ENCODE measurements around the gene EPHB2. TPM values are rescaled to one million over a fixed set of nuclear protein-coding genes. Genes with fewer than 3 reads are reported as not detected.

Gene EPHB2
- total RNA-seq, 1 donor from 2014 or later: 10.7 TPM

- DNase-seq (ENCODE audit: low spot score): no peak
- no peak for TF ChIP-seq CTCF (IDR thresholded peaks at IDR 0.05; ENCODE audit: unreplicated experiment)
- Mint-ChIP-seq H3K27ac (ENCODE audit: unreplicated experiment) (no peak overlapping the region), H3K4me1 (ENCODE audit: unreplicated experiment) (peaks cover 3% of the 10 kb centered on the region), H3K36me3 (ENCODE audit: low read depth, unreplicated experiment) (no peaks in the 10 kb centered on the region), H3K27me3 (ENCODE audit: unreplicated experiment) (peaks cover 4% of the 10 kb centered on the region), H3K9me3 (ENCODE audit: unreplicated experiment) (no peaks in the 10 kb centered on the region), H3K4me3 (ENCODE audit: unreplicated experiment) (no peak overlapping the region)
Measured at GRCh38 chr1:22689505-22689904, 21.1 kb upstream of the EPHB2 start.

DNA sequence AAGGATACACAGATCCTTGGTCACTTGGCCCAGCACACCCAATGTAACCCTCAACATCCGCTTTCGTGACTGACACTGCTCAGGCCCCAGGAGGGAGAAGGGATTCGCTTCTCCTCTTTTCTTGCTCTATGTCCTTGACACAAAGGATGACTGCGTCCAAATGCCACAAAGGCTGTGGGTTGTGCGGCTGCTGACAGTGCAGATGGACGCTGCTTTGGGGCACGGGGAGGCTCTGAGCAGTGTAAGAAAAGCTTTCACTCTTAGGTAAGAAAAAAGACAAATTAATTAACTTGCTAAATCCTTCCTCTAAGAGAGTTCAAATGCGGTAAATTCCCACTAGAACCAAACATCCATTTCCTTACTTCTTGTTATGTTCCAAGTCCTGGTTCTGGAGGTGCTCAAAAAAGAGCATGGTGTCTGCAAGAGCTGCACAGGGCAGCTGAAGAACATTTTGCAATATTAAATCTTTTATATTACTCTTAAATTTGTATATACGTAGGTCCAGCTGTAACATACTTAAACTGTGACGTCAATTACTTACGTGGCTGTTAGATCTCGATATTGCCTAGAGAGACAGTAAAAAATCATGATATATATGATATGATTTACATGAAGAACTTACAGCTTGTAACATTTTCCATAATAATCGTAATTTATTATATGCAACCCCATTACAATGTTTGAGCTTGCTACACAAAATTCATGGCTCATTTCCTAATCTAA lies 19.4 kb upstream of the EPHB2 start:
- Mint-ChIP-seq H3K36me3 (ENCODE audit: low read depth, unreplicated experiment) (no peaks in the 10 kb centered on the region), H3K4me3 (ENCODE audit: unreplicated experiment) (no peak overlapping the region), H3K4me1 (ENCODE audit: unreplicated experiment) (peaks cover 3% of the 10 kb centered on the region), H3K27me3 (ENCODE audit: unreplicated experiment) (peaks cover 1% of the 10 kb centered on the region), H3K9me3 (ENCODE audit: unreplicated experiment) (no peaks in the 10 kb centered on the region), H3K27ac (ENCODE audit: unreplicated experiment) (no peak overlapping the region)
- DNase-seq (ENCODE audit: low spot score): no peak
- no peak for TF ChIP-seq CTCF (IDR thresholded peaks at IDR 0.05; ENCODE audit: unreplicated experiment)

- no peaks in the 10 kb centered on the region for H3K9me3 Mint-ChIP-seq (ENCODE audit: unreplicated experiment)
- H3K4me1 Mint-ChIP-seq (ENCODE audit: unreplicated experiment): peaks cover 3% of the 10 kb centered on the region
- H3K27me3 Mint-ChIP-seq (ENCODE audit: unreplicated experiment): peaks cover 3% of the 10 kb centered on the region
- no peak overlapping the region for H3K27ac Mint-ChIP-seq (ENCODE audit: unreplicated experiment)
- no peak overlapping the region for H3K4me3 Mint-ChIP-seq (ENCODE audit: unreplicated experiment)
- H3K36me3 Mint-ChIP-seq (ENCODE audit: low read depth, unreplicated experiment): no peaks in the 10 kb centered on the region
- TF ChIP-seq CTCF (IDR thresholded peaks at IDR 0.05; ENCODE audit: unreplicated experiment): no peak
- DNase-seq (ENCODE audit: low spot score): no peak
Measured at GRCh38 chr1:22694172-22694571, 16.5 kb upstream of the EPHB2 start.

DNA sequence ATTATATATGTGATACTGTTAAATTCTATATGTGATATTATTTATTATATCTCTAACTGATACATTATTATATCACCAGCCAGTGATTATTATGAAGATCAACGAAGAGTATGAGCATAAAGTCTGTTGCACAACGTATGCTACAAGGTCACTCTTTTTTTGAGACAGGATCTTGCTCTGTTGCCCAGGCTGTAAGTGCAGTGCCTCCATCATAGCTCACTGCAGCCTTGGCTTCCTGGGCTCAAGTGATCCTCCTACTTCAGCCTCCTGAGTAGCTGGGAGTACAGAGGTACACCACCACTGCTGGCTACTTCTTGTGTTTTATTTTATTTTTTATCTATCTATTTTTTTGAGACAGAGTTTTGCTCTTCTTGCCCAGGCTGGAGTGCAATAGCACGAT lies 14.0 kb upstream of the EPHB2 start:
- Mint-ChIP-seq H3K27me3 (ENCODE audit: unreplicated experiment) (peaks cover 5% of the 10 kb centered on the region), H3K9me3 (ENCODE audit: unreplicated experiment) (no peaks in the 10 kb centered on the region), H3K27ac (ENCODE audit: unreplicated experiment) (no peak overlapping the region), H3K36me3 (ENCODE audit: low read depth, unreplicated experiment) (no peaks in the 10 kb centered on the region), H3K4me3 (ENCODE audit: unreplicated experiment) (no peak overlapping the region), H3K4me1 (ENCODE audit: unreplicated experiment) (no peaks in the 10 kb centered on the region)
- no peak for DNase-seq (ENCODE audit: low spot score)
- no peak for TF ChIP-seq CTCF (IDR thresholded peaks at IDR 0.05; ENCODE audit: unreplicated experiment)

GRCh38 chr1:22697980-22698379 lies 12.7 kb upstream of the EPHB2 start:
- H3K4me1 Mint-ChIP-seq (ENCODE audit: unreplicated experiment): no peaks in the 10 kb centered on the region
- H3K27me3 Mint-ChIP-seq (ENCODE audit: unreplicated experiment): peaks cover 5% of the 10 kb centered on the region
- no peak for TF ChIP-seq CTCF (IDR thresholded peaks at IDR 0.05; ENCODE audit: unreplicated experiment)
- no peak overlapping the region for H3K4me3 Mint-ChIP-seq (ENCODE audit: unreplicated experiment)
- no peak for DNase-seq (ENCODE audit: low spot score)
- no peaks in the 10 kb centered on the region for H3K36me3 Mint-ChIP-seq (ENCODE audit: low read depth, unreplicated experiment)
- H3K27ac Mint-ChIP-seq (ENCODE audit: unreplicated experiment): no peak overlapping the region
- no peaks in the 10 kb centered on the region for H3K9me3 Mint-ChIP-seq (ENCODE audit: unreplicated experiment)

All from endothelial cell (in vitro differentiated cells).